GM12874 (cell line): ENCODE measurements around the gene CALML6.

Experiments used
- CTCF ChIP-seq: IDR thresholded peaks from 2 replicates; pipeline ENCODE4 v1.5.1; 2011; ENCODE audit warnings: low read depth, mild to moderate bottlenecking, control low read depth, low read length, moderate library complexity; ENCODE audit not compliant: insufficient read depth

Gene CALML6

GRCh38 chr1:1942753-1943656, 27.9 kb downstream of the CALML6 start:
- no peak for TF ChIP-seq CTCF

- peak; percentile 87 for TF ChIP-seq CTCF
Observed at GRCh38 chr1:1943834-1944570, 28.9 kb downstream of the CALML6 start.

- no peak for TF ChIP-seq CTCF
Observed at GRCh38 chr1:1945782-1946393, 30.8 kb downstream of the CALML6 start.

GRCh38 chr1:1946540-1946939, 31.5 kb downstream of the CALML6 start:
- no peak for TF ChIP-seq CTCF

GRCh38 chr1:1947493-1947892, 32.4 kb downstream of the CALML6 start:
- no peak for TF ChIP-seq CTCF

- no peak for TF ChIP-seq CTCF
Observed at GRCh38 chr1:1948783-1949182, 33.7 kb downstream of the CALML6 start.

GRCh38 chr1:1950940-1951339, 35.9 kb downstream of the CALML6 start:
- TF ChIP-seq CTCF = no peak
